ENCODE results near the gene SYPL2.

- TF ChIP-seq CTCF (IDR thresholded peaks at IDR 0.05 in 2 of 3, conservative IDR thresholded peaks at IDR 0.05 in 1 of 3; ENCODE audit: borderline replicate concordance in 1 of 3, insufficient read depth in 1 of 3, low read depth in 2 of 3, low read length in 2 of 3): no peak
- no peak for TF ChIP-seq REST (IDR thresholded peaks at IDR 0.05; ENCODE audit: low read depth)
- no peak for TF ChIP-seq EZH2phosphoT487 (IDR thresholded peaks at IDR 0.05; ENCODE audit: borderline replicate concordance)
- no peak for TF ChIP-seq EGR1 (IDR thresholded peaks at IDR 0.05; ENCODE audit: low read depth)
- TF ChIP-seq YY1 (IDR thresholded peaks at IDR 0.05; ENCODE audit: extremely low read depth, insufficient replicate concordance, low read depth, low read length): no peak
- TF ChIP-seq MAX (IDR thresholded peaks at IDR 0.05): peak; percentile 76
- TF ChIP-seq, protein P1, sequence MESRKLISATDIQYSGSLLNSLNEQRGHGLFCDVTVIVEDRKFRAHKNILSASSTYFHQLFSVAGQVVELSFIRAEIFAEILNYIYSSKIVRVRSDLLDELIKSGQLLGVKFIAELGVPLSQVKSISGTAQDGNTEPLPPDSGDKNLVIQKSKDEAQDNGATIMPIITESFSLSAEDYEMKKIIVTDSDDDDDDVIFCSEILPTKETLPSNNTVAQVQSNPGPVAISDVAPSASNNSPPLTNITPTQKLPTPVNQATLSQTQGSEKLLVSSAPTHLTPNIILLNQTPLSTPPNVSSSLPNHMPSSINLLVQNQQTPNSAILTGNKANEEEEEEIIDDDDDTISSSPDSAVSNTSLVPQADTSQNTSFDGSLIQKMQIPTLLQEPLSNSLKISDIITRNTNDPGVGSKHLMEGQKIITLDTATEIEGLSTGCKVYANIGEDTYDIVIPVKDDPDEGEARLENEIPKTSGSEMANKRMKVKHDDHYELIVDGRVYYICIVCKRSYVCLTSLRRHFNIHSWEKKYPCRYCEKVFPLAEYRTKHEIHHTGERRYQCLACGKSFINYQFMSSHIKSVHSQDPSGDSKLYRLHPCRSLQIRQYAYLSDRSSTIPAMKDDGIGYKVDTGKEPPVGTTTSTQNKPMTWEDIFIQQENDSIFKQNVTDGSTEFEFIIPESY (IDR thresholded peaks at IDR 0.05; ENCODE audit: extremely low read depth, insufficient replicate concordance, low read length): no peak
These were observed at the start of gene SYPL2 for GRCh38 chr1:109466452-109467300.
